Measurements from ENCODE around the gene TCEA2. TPM values are rescaled to one million over a fixed set of nuclear protein-coding genes. Genes with fewer than 3 reads are reported as not detected.
A peak's percentile ranks its signal among the peaks of the same experiment; 100 is the strongest.

The TCEA2 gene
- total RNA-seq, 1 donor from 2014 or later: 40.2 TPM

DNA sequence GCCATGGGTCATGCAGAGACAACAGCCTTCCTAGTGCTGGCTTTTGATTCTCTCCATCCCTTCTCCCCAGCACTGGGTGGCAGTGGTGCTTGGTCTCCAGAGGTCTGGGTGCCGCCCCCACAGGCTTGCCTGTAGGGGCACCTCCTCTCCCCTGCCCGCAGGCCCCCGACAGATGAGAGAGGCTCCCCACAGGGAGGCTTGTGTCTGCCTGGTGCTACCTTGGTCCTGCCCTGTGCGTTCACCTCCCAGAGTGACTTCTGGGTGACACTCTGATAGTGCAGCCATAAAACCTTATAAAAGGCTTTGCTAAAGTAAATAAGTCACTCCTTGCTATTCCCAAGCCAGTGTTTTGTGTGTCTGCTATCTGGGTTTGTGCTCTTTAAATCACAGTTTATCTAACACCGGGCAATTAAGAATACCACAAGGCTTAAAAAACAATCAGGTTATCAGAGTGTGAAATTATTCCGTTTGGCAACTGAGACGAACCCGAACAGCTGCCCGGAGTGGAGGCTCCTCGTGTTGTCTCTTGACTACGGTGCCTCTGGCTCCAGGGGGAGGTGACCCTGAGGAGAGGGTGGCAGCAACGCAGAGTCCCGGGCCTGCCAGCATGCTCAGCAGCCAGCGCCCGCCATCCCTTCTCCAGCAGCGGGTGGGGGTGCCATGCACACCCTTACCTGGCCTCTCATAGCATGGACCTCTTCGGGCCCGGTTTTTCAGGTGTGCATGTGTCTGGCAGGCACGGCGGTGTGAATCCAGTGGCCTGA, 32.4 kb upstream of the TCEA2 start:
- no peaks in the 10 kb centered on the region for H3K27me3 ChIP-seq
- no peaks in the 10 kb centered on the region for H3K4me1 ChIP-seq
- H3K4me3 ChIP-seq: no peak overlapping the region
- H3K27ac ChIP-seq: no peak overlapping the region
- H3K9me3 ChIP-seq: no peaks in the 10 kb centered on the region
- TF ChIP-seq, protein P1, sequence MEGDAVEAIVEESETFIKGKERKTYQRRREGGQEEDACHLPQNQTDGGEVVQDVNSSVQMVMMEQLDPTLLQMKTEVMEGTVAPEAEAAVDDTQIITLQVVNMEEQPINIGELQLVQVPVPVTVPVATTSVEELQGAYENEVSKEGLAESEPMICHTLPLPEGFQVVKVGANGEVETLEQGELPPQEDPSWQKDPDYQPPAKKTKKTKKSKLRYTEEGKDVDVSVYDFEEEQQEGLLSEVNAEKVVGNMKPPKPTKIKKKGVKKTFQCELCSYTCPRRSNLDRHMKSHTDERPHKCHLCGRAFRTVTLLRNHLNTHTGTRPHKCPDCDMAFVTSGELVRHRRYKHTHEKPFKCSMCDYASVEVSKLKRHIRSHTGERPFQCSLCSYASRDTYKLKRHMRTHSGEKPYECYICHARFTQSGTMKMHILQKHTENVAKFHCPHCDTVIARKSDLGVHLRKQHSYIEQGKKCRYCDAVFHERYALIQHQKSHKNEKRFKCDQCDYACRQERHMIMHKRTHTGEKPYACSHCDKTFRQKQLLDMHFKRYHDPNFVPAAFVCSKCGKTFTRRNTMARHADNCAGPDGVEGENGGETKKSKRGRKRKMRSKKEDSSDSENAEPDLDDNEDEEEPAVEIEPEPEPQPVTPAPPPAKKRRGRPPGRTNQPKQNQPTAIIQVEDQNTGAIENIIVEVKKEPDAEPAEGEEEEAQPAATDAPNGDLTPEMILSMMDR (IDR thresholded peaks at IDR 0.05): no peak
- ATAC-seq: no peak
- peaks cover 81% of the 10 kb centered on the region for H3K36me3 ChIP-seq
- intact Hi-C loops (cut with DNase I): no loop called here
- DNase-seq: no peak

DNA sequence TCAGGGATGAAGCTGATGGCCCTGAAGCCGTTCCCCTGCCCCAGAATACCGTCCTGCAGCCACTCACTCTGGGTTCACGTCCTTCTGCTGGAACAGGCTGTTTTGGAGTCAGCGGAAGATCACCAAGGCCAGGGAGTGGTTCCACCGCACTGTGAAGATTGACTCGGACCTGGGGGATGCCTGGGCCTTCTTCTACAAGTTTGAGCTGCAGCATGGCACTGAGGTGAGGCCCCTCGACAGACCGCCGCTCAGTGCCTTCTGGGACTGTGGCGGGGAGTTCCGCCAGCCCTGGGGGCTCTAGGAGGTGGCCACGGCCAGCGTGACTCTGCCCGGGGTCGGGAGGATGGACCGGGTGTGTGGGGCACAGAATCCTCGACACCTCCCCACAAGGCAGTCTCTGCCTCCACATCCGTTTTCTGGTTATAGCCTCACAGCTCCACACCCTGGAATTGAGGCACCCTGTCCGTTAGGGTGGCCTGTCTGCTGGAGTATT, 31.1 kb upstream of the TCEA2 start:
- Histone ChIP-seq H3K27ac (no peak overlapping the region), H3K4me1 (no peaks in the 10 kb centered on the region), H3K36me3 (peaks cover 68% of the 10 kb centered on the region), H3K4me3 (no peak overlapping the region), H3K9me3 (no peaks in the 10 kb centered on the region), H3K27me3 (peaks cover 8% of the 10 kb centered on the region)
- TF ChIP-seq, protein P1 (IDR thresholded peaks at IDR 0.05): no peak
- ATAC-seq: no peak
- intact Hi-C loops (cut with DNase I): no loop called here
- DNase-seq: no peak

DNA sequence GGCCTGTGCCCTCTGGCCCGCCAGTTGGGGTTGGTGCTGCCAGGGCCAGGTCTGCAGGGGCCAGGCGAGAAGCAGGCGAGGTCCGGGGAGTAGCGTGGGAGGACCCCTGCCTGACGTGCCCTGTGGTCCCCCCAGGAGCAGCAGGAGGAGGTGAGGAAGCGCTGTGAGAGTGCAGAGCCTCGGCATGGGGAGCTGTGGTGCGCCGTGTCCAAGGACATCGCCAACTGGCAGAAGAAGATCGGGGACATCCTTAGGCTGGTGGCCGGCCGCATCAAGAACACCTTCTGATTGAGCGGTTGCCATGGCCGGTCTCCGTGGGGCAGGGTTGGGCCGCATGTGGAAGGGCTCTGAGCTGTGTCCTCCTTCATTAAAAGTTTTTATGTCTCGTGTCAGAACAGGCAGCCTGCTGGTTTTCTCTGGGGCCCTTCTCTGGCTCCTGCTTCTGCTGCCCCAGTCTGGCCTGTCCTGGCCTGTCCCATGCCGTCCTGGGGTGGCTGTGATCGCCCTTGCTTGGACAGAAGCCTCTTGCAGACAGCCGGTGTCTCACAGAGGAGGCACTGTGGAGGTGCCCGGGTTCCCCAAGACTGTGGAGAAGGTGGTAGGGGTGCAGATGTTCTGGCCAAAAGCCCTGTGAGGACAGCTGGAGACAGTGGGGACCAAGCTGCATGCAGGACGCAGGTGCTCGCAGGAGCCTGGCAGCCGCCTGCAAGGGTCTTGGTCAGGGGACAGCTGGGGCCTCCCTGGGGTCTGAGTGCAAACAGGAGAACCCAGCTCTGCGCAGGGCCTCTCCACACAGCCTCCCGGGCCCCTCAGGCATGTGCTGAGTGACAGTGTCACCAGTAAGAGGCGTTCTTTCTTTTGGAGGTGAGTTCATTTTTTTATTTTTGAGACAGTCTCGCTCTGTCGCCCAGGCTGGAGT, 30.0 kb upstream of the TCEA2 start:
- Histone ChIP-seq H3K27ac (no peak overlapping the region), H3K9me3 (no peaks in the 10 kb centered on the region), H3K36me3 (peaks cover 57% of the 10 kb centered on the region), H3K4me1 (peaks cover 6% of the 10 kb centered on the region), H3K27me3 (peaks cover 19% of the 10 kb centered on the region), H3K4me3 (no peak overlapping the region)
- TF ChIP-seq, protein P1 (IDR thresholded peaks at IDR 0.05): no peak
- no peak for DNase-seq
- intact Hi-C loops (cut with DNase I): no loop called here
- no peak for ATAC-seq

DNA sequence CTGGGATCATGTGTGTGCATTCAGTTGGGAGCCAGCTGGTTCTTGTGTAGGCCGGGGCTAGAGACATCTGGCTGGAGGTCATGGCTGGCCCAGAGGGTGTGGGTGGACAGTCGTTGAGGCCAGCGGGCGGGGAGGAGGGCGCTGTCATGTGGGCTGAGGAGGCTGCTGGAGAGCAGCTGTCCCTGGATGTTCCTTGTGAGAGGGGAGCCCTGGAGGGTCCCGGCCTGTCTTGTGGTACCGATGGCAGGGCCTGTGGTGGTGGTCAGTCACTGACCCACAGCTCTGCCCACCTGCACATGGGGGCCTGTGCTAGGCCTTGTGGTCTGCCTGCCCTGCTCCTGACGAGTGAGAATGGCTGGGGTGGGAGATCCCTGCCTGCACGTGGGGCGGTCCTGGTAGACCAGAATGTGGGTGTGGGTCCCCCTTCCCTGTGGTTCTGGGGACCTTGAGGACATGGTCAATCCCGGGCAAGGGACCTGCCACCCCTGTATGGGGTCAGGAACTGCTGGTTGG, 29.0 kb upstream of the TCEA2 start:
- Histone ChIP-seq H3K36me3 (peaks cover 46% of the 10 kb centered on the region), H3K4me3 (no peak overlapping the region), H3K27me3 (peaks cover 21% of the 10 kb centered on the region), H3K4me1 (peaks cover 16% of the 10 kb centered on the region), H3K27ac (no peak overlapping the region), H3K9me3 (no peaks in the 10 kb centered on the region)
- TF ChIP-seq, protein P1 (IDR thresholded peaks at IDR 0.05): no peak
- DNase-seq (no peak), ATAC-seq (no peak)
- intact Hi-C loops (cut with DNase I): no loop called here

DNA sequence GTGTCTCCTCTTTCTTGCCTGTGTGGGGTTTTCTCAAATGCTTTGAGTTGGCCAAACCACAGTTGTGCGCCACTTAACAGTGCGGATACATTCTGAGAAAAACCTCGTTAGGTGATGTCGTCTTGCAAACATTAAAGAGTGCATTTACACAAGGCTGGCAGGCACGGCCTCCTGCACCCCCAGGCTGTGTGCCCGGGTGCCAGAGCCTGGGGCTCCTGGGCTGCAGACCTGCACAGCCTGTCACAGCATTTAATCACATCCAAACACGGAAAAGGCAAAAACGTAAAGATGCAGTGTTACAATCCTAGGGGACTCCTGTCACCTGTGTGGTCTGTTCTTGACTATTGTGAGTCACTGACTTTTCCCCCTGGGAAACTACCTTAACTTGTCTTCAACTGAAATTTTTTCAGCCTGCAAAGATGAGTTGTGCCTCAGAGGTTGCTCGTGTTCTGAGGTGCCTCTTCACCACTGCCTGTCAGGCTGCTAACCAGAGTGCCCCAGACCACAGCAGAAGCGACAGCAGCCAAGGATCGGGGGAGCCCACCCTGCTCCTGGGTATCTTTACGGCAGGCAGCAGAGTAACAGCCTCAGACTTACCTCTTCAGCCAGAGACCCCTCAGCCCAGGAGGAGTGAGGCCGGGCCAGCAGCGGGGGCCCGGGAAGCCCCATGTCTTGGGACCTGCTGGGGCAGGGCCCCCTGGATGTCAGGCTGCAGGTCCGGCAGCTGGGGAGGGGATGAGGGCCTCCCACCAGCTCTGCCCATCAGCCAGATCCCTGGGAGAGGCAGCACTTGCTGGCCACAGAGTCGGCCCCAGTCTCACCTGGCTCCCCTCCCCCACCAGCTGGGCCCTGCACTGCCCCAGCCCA, 27.7 kb upstream of the TCEA2 start:
- no peak overlapping the region for H3K4me3 ChIP-seq
- H3K9me3 ChIP-seq: no peaks in the 10 kb centered on the region
- peaks cover 25% of the 10 kb centered on the region for H3K27me3 ChIP-seq
- no peak overlapping the region for H3K27ac ChIP-seq
- peaks cover 34% of the 10 kb centered on the region for H3K36me3 ChIP-seq
- ATAC-seq: no peak
- intact Hi-C loops (cut with DNase I): no loop called here
- DNase-seq: peak; percentile 62
- H3K4me1 ChIP-seq: peaks cover 20% of the 10 kb centered on the region
- TF ChIP-seq, protein P1 (IDR thresholded peaks at IDR 0.05): no peak
